DMS 273 treated with DMSO at 0.1 percent for 48 hours (cell line): Measurements from ENCODE around the gene ATL2.
A peak's percentile ranks its signal among the peaks of the same experiment; 100 is the strongest.
"Not testable (repeated sequence)": the region's sequence is repeated elsewhere in the genome, so short reads cannot be mapped to it uniquely, and the experiment has no call there.

Experiments used
- DNase-seq: peaks from one replicate; lab custom pipeline; 2025; lab: John Stamatoyannopoulos, UW

Gene ATL2

GRCh38 chr2:38327580-38327979 lies 49.5 kb downstream of the ATL2 start:
- no peak for DNase-seq

- DNase-seq = no peak
These were observed 53.5 kb downstream of the ATL2 start for GRCh38 chr2:38323623-38324022.

GRCh38 chr2:38322224-38322914 lies 54.7 kb downstream of the ATL2 start:
- no peak for DNase-seq

GRCh38 chr2:38319240-38319639 lies 57.8 kb downstream of the ATL2 start:
- not testable (repeated sequence) for DNase-seq

GRCh38 chr2:38317725-38318124 lies 59.3 kb downstream of the ATL2 start:
- DNase-seq = no peak

- DNase-seq = peak; percentile 3
These were observed 61.3 kb downstream of the ATL2 start for GRCh38 chr2:38315707-38316333.

- no peak for DNase-seq
These were observed 68.3 kb downstream of the ATL2 start for GRCh38 chr2:38308821-38309220.

GRCh38 chr2:38301969-38302702 lies 74.9 kb downstream of the ATL2 start:
- DNase-seq = no peak

GRCh38 chr2:38301340-38301968 lies 75.6 kb downstream of the ATL2 start:
- no peak for DNase-seq

GRCh38 chr2:38298539-38298938 lies 78.5 kb downstream of the ATL2 start:
- DNase-seq = no peak

- DNase-seq = no peak
These were observed 80.8 kb downstream of the ATL2 start for GRCh38 chr2:38296197-38296780.

GRCh38 chr2:38294597-38294996 lies 82.5 kb downstream of the ATL2 start:
- no peak for DNase-seq

GRCh38 chr2:38293152-38293865 lies 83.8 kb downstream of the ATL2 start:
- no peak for DNase-seq

- DNase-seq = no peak
These were observed 86.7 kb downstream of the ATL2 start for GRCh38 chr2:38290332-38290731.

- DNase-seq = no peak
These were observed 92.1 kb downstream of the ATL2 start for GRCh38 chr2:38284971-38285370.

- no peak for DNase-seq
These were observed 95.9 kb downstream of the ATL2 start for GRCh38 chr2:38281095-38281742.

GRCh38 chr2:38279201-38279600 lies 97.9 kb downstream of the ATL2 start:
- DNase-seq = no peak

- DNase-seq = not testable (repeated sequence)
These were observed 99.0 kb downstream of the ATL2 start for GRCh38 chr2:38278117-38278438.

GRCh38 chr2:38277245-38278116 lies 99.6 kb downstream of the ATL2 start:
- DNase-seq = no peak
